ENCODE results near the gene EEF1A2.

GRCh38 chr20:63501818-63502670 is 3.2 kb upstream of the EEF1A2 start:
- TF ChIP-seq, protein P1, sequence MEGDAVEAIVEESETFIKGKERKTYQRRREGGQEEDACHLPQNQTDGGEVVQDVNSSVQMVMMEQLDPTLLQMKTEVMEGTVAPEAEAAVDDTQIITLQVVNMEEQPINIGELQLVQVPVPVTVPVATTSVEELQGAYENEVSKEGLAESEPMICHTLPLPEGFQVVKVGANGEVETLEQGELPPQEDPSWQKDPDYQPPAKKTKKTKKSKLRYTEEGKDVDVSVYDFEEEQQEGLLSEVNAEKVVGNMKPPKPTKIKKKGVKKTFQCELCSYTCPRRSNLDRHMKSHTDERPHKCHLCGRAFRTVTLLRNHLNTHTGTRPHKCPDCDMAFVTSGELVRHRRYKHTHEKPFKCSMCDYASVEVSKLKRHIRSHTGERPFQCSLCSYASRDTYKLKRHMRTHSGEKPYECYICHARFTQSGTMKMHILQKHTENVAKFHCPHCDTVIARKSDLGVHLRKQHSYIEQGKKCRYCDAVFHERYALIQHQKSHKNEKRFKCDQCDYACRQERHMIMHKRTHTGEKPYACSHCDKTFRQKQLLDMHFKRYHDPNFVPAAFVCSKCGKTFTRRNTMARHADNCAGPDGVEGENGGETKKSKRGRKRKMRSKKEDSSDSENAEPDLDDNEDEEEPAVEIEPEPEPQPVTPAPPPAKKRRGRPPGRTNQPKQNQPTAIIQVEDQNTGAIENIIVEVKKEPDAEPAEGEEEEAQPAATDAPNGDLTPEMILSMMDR (IDR thresholded peaks at IDR 0.05; ENCODE audit: low read depth, low read length): no peak
- no peak for TF ChIP-seq EZH2phosphoT487 (IDR thresholded peaks at IDR 0.05; ENCODE audit: low read depth)
